ENCODE data around the gene METRNL.

Gene METRNL

GRCh38 chr17:83082909-83083367 is 3.5 kb downstream of the METRNL start:
- Histone ChIP-seq H3K4me1 (ENCODE audit: control insufficient read depth, low read length) (peaks cover 34% of the 10 kb centered on the region), H3F3A (ENCODE audit: control insufficient read depth, insufficient read depth) (peaks cover 6% of the 10 kb centered on the region; the same call in 1 of the 2 replicates), H3K4me2 (ENCODE audit: low read length) (no peak overlapping the region), H3K27me3 (ENCODE audit: control insufficient read depth, low read length) (peaks cover 8% of the 10 kb centered on the region), H3K27ac (ENCODE audit: low read depth, low read length) (no peak overlapping the region), H4K20me1 (ENCODE audit: control insufficient read depth, insufficient read depth, low read depth, low read length) (peaks cover 12% of the 10 kb centered on the region), H3K9me3 (ENCODE audit: control insufficient read depth, insufficient read depth, low read length) (no peaks in the 10 kb centered on the region), H3K9me2 (replicated peaks; ENCODE audit: control insufficient read depth, low read length) (no peaks in the 10 kb centered on the region), H3K36me3 (ENCODE audit: control insufficient read depth, low read length) (peaks cover 46% of the 10 kb centered on the region), H3K4me3 (ENCODE audit: low read length) (no peak overlapping the region), H3K79me2 (ENCODE audit: control insufficient read depth, low read length) (peaks cover 75% of the 10 kb centered on the region)
- TF ChIP-seq CTCF (IDR thresholded peaks at IDR 0.05; ENCODE audit: low read depth, low read length, poor library complexity, severe bottlenecking) (no peak), EZH2phosphoT487 (IDR thresholded peaks at IDR 0.05; ENCODE audit: borderline replicate concordance, low read length) (no peak)

GRCh38 chr17:83083368-83084201 is 4.2 kb downstream of the METRNL start:
- H3K4me2 ChIP-seq (ENCODE audit: low read length): no peak overlapping the region
- H3K9me2 ChIP-seq (replicated peaks; ENCODE audit: control insufficient read depth, low read length): no peaks in the 10 kb centered on the region
- peaks cover 34% of the 10 kb centered on the region for H3K4me1 ChIP-seq (ENCODE audit: control insufficient read depth, low read length)
- H3K4me3 ChIP-seq (ENCODE audit: low read length): no peak overlapping the region
- H3K36me3 ChIP-seq (ENCODE audit: control insufficient read depth, low read length): peaks cover 46% of the 10 kb centered on the region
- TF ChIP-seq EZH2phosphoT487 (IDR thresholded peaks at IDR 0.05; ENCODE audit: borderline replicate concordance, low read length) (no peak), CTCF (IDR thresholded peaks at IDR 0.05; ENCODE audit: low read depth, low read length, poor library complexity, severe bottlenecking) (no peak)
- peaks cover 6% of the 10 kb centered on the region; the same call in 1 of the 2 replicates for H3F3A ChIP-seq (ENCODE audit: control insufficient read depth, insufficient read depth)
- peaks cover 80% of the 10 kb centered on the region for H3K79me2 ChIP-seq (ENCODE audit: control insufficient read depth, low read length)
- no peaks in the 10 kb centered on the region for H3K9me3 ChIP-seq (ENCODE audit: control insufficient read depth, insufficient read depth, low read length)
- peaks cover 2% of the 10 kb centered on the region for H3K27me3 ChIP-seq (ENCODE audit: control insufficient read depth, low read length)
- no peak overlapping the region for H3K27ac ChIP-seq (ENCODE audit: low read depth, low read length)
- peaks cover 12% of the 10 kb centered on the region for H4K20me1 ChIP-seq (ENCODE audit: control insufficient read depth, insufficient read depth, low read depth, low read length)

GRCh38 chr17:83084214-83084613 is 4.8 kb downstream of the METRNL start:
- Histone ChIP-seq H3K27ac (ENCODE audit: low read depth, low read length) (no peak overlapping the region), H3K9me3 (ENCODE audit: control insufficient read depth, insufficient read depth, low read length) (no peaks in the 10 kb centered on the region), H4K20me1 (ENCODE audit: control insufficient read depth, insufficient read depth, low read depth, low read length) (peaks cover 12% of the 10 kb centered on the region), H3K9me2 (replicated peaks; ENCODE audit: control insufficient read depth, low read length) (no peaks in the 10 kb centered on the region), H3K27me3 (ENCODE audit: control insufficient read depth, low read length) (no peaks in the 10 kb centered on the region), H3K36me3 (ENCODE audit: control insufficient read depth, low read length) (peaks cover 46% of the 10 kb centered on the region), H3K4me3 (ENCODE audit: low read length) (no peak overlapping the region), H3K4me2 (ENCODE audit: low read length) (no peak overlapping the region), H3K4me1 (ENCODE audit: control insufficient read depth, low read length) (peaks cover 30% of the 10 kb centered on the region), H3K79me2 (ENCODE audit: control insufficient read depth, low read length) (peaks cover 84% of the 10 kb centered on the region), H3F3A (ENCODE audit: control insufficient read depth, insufficient read depth) (peaks cover 6% of the 10 kb centered on the region; the same call in 1 of the 2 replicates)
- TF ChIP-seq CTCF (IDR thresholded peaks at IDR 0.05; ENCODE audit: low read depth, low read length, poor library complexity, severe bottlenecking) (no peak), EZH2phosphoT487 (IDR thresholded peaks at IDR 0.05; ENCODE audit: borderline replicate concordance, low read length) (no peak)
